Transverse colon (tissue), 4 donors: ENCODE measurements around the gene FLYWCH1. TPM values are rescaled to one million over a fixed set of nuclear protein-coding genes. Genes with fewer than 3 reads are reported as not detected.

ENCODE experiments used
- DNase-seq: peaks from one replicate; pipeline ENCODE4 v3.0.0-alpha.2; 2019
- H3K27ac ChIP-seq, 4 donors: fragments of 200-600 bp; sonication (generic); 2 replicates each; pipeline ENCODE4 v1.5.1; 2016 to 2018; ENCODE audit warnings: inconsistent platforms in 4 of 4
- H3K27me3 ChIP-seq: fragments of 200-600 bp; sonication (generic); 2 replicates; pipeline ENCODE4 v1.5.1; 2017; ENCODE audit warnings: inconsistent platforms
- H3K36me3 ChIP-seq, 4 donors: fragments of 200-600 bp; sonication (generic); 2 replicates each; pipeline ENCODE4 v1.5.1; 2017 to 2019; ENCODE audit warnings: inconsistent platforms in 4 of 4
- H3K4me1 ChIP-seq, 4 donors: fragments of 200-600 bp; sonication (generic); 2 replicates each; pipeline ENCODE4 v1.5.1; 2017 to 2020; ENCODE audit warnings: inconsistent platforms in 4 of 4
- H3K4me3 ChIP-seq, 4 donors: fragments of 200-600 bp; sonication (generic); 1 replicate in 1 of 4; 2 replicates in 3 of 4; pipeline versions ENCODE4 v1.5.1 to v1.6.1; 2017 to 2019; ENCODE audit warnings: inconsistent platforms in 4 of 4
- H3K9me3 ChIP-seq, 2 donors: fragments of 200-600 bp; sonication (generic); 2 replicates each; pipeline ENCODE4 v1.5.1; 2017 to 2019; ENCODE audit warnings: inconsistent platforms in 2 of 2
- CTCF ChIP-seq, 5 experiments: fragments of 200-600 bp in 3 of 5; fragments of 450-650 bp in 2 of 5; sonication (generic) in 3 of 5; IDR thresholded peaks; 1 replicate in 2 of 5; 2 replicates in 3 of 5; pipeline ENCODE4 v1.5.1; 2016 to 2017; ENCODE audit warnings: antibody characterized with exemption in 5 of 5, inconsistent platforms in 3 of 5, mild to moderate bottlenecking in 2 of 5, moderate library complexity in 1 of 5
- EP300 ChIP-seq: sonication (generic); formaldehyde crosslinking; IDR thresholded peaks from one replicate; pipeline ENCODE4 v1.6.1; 2017; ENCODE audit warnings: antibody characterized with exemption, low read depth
- POLR2A ChIP-seq: fragments of 450-650 bp; IDR thresholded peaks from one replicate; pipeline ENCODE4 v1.6.1; 2016; ENCODE audit warnings: antibody characterized with exemption, mild to moderate bottlenecking, moderate library complexity
- POLR2AphosphoS5 ChIP-seq, 3 donors: sonication (generic); formaldehyde crosslinking; IDR thresholded peaks; one replicate each; pipeline ENCODE4 v1.6.1; 2016; ENCODE audit warnings: antibody characterized with exemption in 3 of 3
- WGBS, 2 donors: methylation state at CpG; one replicate each; pipeline ENCODE4 v1.1.5; 2018; ENCODE audit warnings: low coverage in 1 of 2; 5-methylcytosine and 5-hydroxymethylcytosine counted together
- in situ Hi-C, 4 donors: fragments of 200-750 bp; cut with MboI; loops; one replicate each; pipeline versions ENCODE4 v1.15.0 to v1.15.1; 2017; ENCODE audit warnings: low sequenced_read_pairs in 3 of 4, low pct_ligation_motif_present in 1 of 4, low pct_unique_long_range_greater_than_20kb in 1 of 4
- intact Hi-C: fragments of 100-400 bp; cut with DNase I; formaldehyde crosslinking; loops from one replicate; pipeline ENCODE4 v1.15.1; 2023; ENCODE audit warnings: low total_unique reads
- total RNA-seq, 4 donors: library from RNA; depleted of rRNA; stranded (reverse); fragments of >200 nt; gene quantifications; one replicate each; pipeline ENCODE4 v1.1.0, GENCODE V29; 2016

Gene FLYWCH1
- total RNA-seq, 4 donors from 2014 or later: 29.1 to 59.1 (median 34.6) TPM

- Histone ChIP-seq H3K4me3 (peak within 1 kb of the TSS; percentile 77 to 99 (median 85)), H3K36me3 (no peaks in the 10 kb centered on the region), H3K27ac (peak within 1 kb of the TSS; percentile 96 to 100 (median 97)), H3K4me1 (peaks cover 5 to 14% (median 10%) of the 10 kb centered on the region in 4 donors), H3K27me3 (no peaks in the 10 kb centered on the region), H3K9me3 (no peaks in the 10 kb centered on the region)
- intact Hi-C loops (no loop called here), in situ Hi-C loops (no loop called here)
- 0 to 1% methylated on average over 5 to 27 of the region's 73 CpGs for WGBS, 2 donors
- TF ChIP-seq EP300: no peak
- TF ChIP-seq POLR2AphosphoS5 (IDR thresholded peaks at IDR 0.05): peak; percentile 81 to 82 (median 82)
- peak in 1 of 5 experiments; percentile 46 for TF ChIP-seq CTCF (IDR thresholded peaks at IDR 0.05)
- peak; percentile 81 for TF ChIP-seq POLR2A
- peak; percentile 100 for DNase-seq
Measured at GRCh38 chr16:2882650-2883457, 28.9 kb upstream of the FLYWCH1 start, which contains the start of gene FLYWCH2. Gene FLYWCH2, plus strand, starts transcription at chr16:2883215. Its CDS starts 13,235 bp downstream, at chr16:2896450.

- H3K4me3 ChIP-seq: peak overlapping the region; percentile 62 to 89 (median 79)
- peaks cover 5 to 14% (median 10%) of the 10 kb centered on the region in 4 donors for H3K4me1 ChIP-seq
- peak; percentile 39 for DNase-seq
- H3K36me3 ChIP-seq: no peaks in the 10 kb centered on the region
- no peaks in the 10 kb centered on the region for H3K27me3 ChIP-seq
- intact Hi-C loops: no loop called here
- in situ Hi-C loops: no loop called here
- H3K27ac ChIP-seq: peak overlapping the region; percentile 96 to 100 (median 97)
- no peaks in the 10 kb centered on the region for H3K9me3 ChIP-seq
- WGBS, 2 donors: 2% methylated on average over 26 of the region's 31 CpGs; no CpG with 5 or more reads in 1 of the 2 donors
- TF ChIP-seq CTCF (IDR thresholded peaks at IDR 0.05) (peak in 1 of 5 experiments; percentile 9), EP300 (no peak), POLR2A (no peak)
Measured at GRCh38 chr16:2883458-2883908, 28.2 kb upstream of the FLYWCH1 start.

GRCh38 chr16:2884041-2884451, 27.7 kb upstream of the FLYWCH1 start:
- Histone ChIP-seq H3K27ac (peak overlapping the region; percentile 96 to 100 (median 97)), H3K36me3 (no peaks in the 10 kb centered on the region), H3K4me1 (peaks cover 5 to 14% (median 10%) of the 10 kb centered on the region in 4 donors), H3K9me3 (no peaks in the 10 kb centered on the region), H3K27me3 (no peaks in the 10 kb centered on the region), H3K4me3 (peak overlapping the region; percentile 62 to 89 (median 79))
- TF ChIP-seq CTCF (IDR thresholded peaks at IDR 0.05) (no peak), POLR2AphosphoS5 (IDR thresholded peaks at IDR 0.05) (no peak), POLR2A (no peak), EP300 (no peak)
- 61 to 64% methylated on average over 13 to 18 of the region's 18 CpGs for WGBS, 2 donors
- in situ Hi-C loops: no loop called here
- intact Hi-C loops: no loop called here
- DNase-seq: no peak

GRCh38 chr16:2894231-2894630, 17.5 kb upstream of the FLYWCH1 start:
- TF ChIP-seq CTCF (IDR thresholded peaks at IDR 0.05) (no peak), EP300 (no peak), POLR2A (no peak), POLR2AphosphoS5 (IDR thresholded peaks at IDR 0.05) (no peak)
- peaks cover 0 to 5% (median 0%) of the 10 kb centered on the region in 4 donors for H3K36me3 ChIP-seq
- no peaks in the 10 kb centered on the region for H3K4me1 ChIP-seq
- no peaks in the 10 kb centered on the region for H3K27me3 ChIP-seq
- in situ Hi-C loops (no loop called here), intact Hi-C loops (no loop called here)
- H3K4me3 ChIP-seq: no peak overlapping the region
- WGBS, 2 donors: 94 to 100% methylated on average over 1 to 31 of the region's 31 CpGs
- no peak for DNase-seq
- H3K9me3 ChIP-seq: no peaks in the 10 kb centered on the region
- H3K27ac ChIP-seq: no peak overlapping the region
